BLaER1 (cell line): Measurements from ENCODE around the gene RHAG.

Source experiments
- H3K27ac ChIP-seq: shearing (Covaris generic); formaldehyde crosslinking; 2 replicates; pipeline ENCODE4 v1.8.1; 2022
- H3K27me3 ChIP-seq: shearing (Covaris generic); formaldehyde crosslinking; 2 replicates; pipeline ENCODE4 v1.8.1; 2022
- H3K36me3 ChIP-seq: shearing (Covaris generic); formaldehyde crosslinking; 2 replicates; pipeline ENCODE4 v1.8.1; 2022
- H3K4me1 ChIP-seq: shearing (Covaris generic); formaldehyde crosslinking; 2 replicates; pipeline ENCODE4 v1.8.1; 2022
- H3K4me2 ChIP-seq: shearing (Covaris generic); formaldehyde crosslinking; 2 replicates; pipeline ENCODE4 v1.8.1; 2022
- H3K4me3 ChIP-seq: shearing (Covaris generic); formaldehyde crosslinking; 2 replicates; pipeline ENCODE4 v1.8.1; 2022
- H3K9ac ChIP-seq: shearing (Covaris generic); formaldehyde crosslinking; 2 replicates; pipeline ENCODE4 v1.8.1; 2022
- H3K9me3 ChIP-seq: shearing (Covaris generic); formaldehyde crosslinking; 2 replicates; pipeline ENCODE4 v1.8.1; 2022
- H4K20me1 ChIP-seq: shearing (Covaris generic); formaldehyde crosslinking; 2 replicates; pipeline ENCODE4 v1.8.1; 2022
- Cebpa-rat ChIP-seq: shearing (Covaris generic); IDR thresholded peaks from 2 replicates; pipeline ENCODE4 v1.8.1; 2022

The RHAG gene

DNA sequence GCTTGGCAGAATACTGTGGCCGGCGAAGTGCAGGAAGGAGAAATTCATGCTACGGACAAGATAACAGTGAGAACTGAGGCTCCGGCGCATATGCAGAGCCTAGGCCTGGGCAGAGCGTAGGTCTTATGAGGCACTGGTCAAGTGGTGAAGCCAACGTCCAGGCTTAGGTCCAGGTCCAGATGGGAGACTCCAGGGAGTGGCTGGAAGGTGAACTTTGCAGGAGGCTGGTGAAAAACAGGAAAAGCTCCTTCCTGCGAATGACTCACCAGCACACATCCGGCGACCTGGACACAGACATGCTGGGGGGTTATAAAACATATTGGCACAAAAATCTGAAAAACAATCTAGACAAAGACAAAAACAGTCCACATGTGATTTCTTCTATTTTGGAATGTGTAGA is 70.8 kb downstream of the RHAG start:
- no peak overlapping the region for H3K9ac ChIP-seq
- no peak overlapping the region for H3K27ac ChIP-seq
- no peak overlapping the region for H3K4me3 ChIP-seq
- no peaks in the 10 kb centered on the region for H4K20me1 ChIP-seq
- no peaks in the 10 kb centered on the region for H3K9me3 ChIP-seq
- no peak overlapping the region for H3K4me2 ChIP-seq
- no peaks in the 10 kb centered on the region for H3K27me3 ChIP-seq
- no peak for TF ChIP-seq Cebpa-rat
- no peaks in the 10 kb centered on the region for H3K4me1 ChIP-seq
- H3K36me3 ChIP-seq: no peaks in the 10 kb centered on the region

- Histone ChIP-seq H3K4me3 (no peak overlapping the region), H3K9me3 (no peaks in the 10 kb centered on the region), H3K4me1 (no peaks in the 10 kb centered on the region), H3K9ac (no peak overlapping the region), H3K27ac (no peak overlapping the region), H4K20me1 (no peaks in the 10 kb centered on the region), H3K4me2 (no peak overlapping the region), H3K36me3 (no peaks in the 10 kb centered on the region), H3K27me3 (no peaks in the 10 kb centered on the region)
- TF ChIP-seq Cebpa-rat: no peak
Measured at GRCh38 chr6:49565261-49565660, 71.4 kb downstream of the RHAG start.

GRCh38 chr6:49564552-49564951 is 72.1 kb downstream of the RHAG start:
- no peaks in the 10 kb centered on the region for H4K20me1 ChIP-seq
- H3K9me3 ChIP-seq: no peaks in the 10 kb centered on the region
- no peak overlapping the region for H3K9ac ChIP-seq
- no peak overlapping the region for H3K27ac ChIP-seq
- no peak for TF ChIP-seq Cebpa-rat
- H3K36me3 ChIP-seq: no peaks in the 10 kb centered on the region
- H3K4me3 ChIP-seq: no peak overlapping the region
- H3K27me3 ChIP-seq: no peaks in the 10 kb centered on the region
- no peak overlapping the region for H3K4me2 ChIP-seq
- no peaks in the 10 kb centered on the region for H3K4me1 ChIP-seq

GRCh38 chr6:49563006-49563886 is 73.4 kb downstream of the RHAG start:
- Histone ChIP-seq H3K27me3 (no peaks in the 10 kb centered on the region), H3K27ac (no peak overlapping the region), H3K4me1 (no peaks in the 10 kb centered on the region), H3K36me3 (no peaks in the 10 kb centered on the region), H4K20me1 (no peaks in the 10 kb centered on the region), H3K4me2 (no peak overlapping the region), H3K4me3 (no peak overlapping the region), H3K9ac (no peak overlapping the region), H3K9me3 (no peaks in the 10 kb centered on the region)
- no peak for TF ChIP-seq Cebpa-rat

DNA sequence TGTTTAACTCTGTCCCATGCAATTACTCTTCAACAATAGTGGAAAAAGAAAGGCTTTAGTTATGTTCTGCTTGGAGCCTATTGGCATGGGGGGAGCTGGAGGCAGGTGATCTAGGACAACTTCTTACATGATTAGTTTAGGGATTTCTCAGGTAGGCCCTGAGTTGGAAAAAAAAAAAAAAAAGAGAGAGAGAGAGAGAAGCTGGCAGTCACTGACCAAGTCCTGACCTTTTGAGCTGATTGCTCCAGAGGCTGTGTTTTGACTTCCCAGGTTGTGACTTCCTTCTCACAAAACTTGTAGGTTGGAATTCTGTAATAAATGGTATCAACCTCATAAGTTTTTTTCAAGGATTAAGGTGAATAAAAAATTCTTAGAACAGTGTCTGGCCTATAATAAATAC is 78.4 kb downstream of the RHAG start:
- Histone ChIP-seq H3K4me2 (no peak overlapping the region), H3K27me3 (no peaks in the 10 kb centered on the region), H3K36me3 (no peaks in the 10 kb centered on the region), H3K9me3 (no peaks in the 10 kb centered on the region), H4K20me1 (no peaks in the 10 kb centered on the region), H3K27ac (no peak overlapping the region), H3K4me3 (no peak overlapping the region), H3K4me1 (no peaks in the 10 kb centered on the region), H3K9ac (no peak overlapping the region)
- no peak for TF ChIP-seq Cebpa-rat

GRCh38 chr6:49557177-49557576 is 79.5 kb downstream of the RHAG start:
- no peaks in the 10 kb centered on the region for H3K9me3 ChIP-seq
- H3K4me1 ChIP-seq: no peaks in the 10 kb centered on the region
- H4K20me1 ChIP-seq: no peaks in the 10 kb centered on the region
- H3K4me3 ChIP-seq: no peak overlapping the region
- no peak overlapping the region for H3K27ac ChIP-seq
- H3K9ac ChIP-seq: no peak overlapping the region
- TF ChIP-seq Cebpa-rat: no peak
- no peaks in the 10 kb centered on the region for H3K27me3 ChIP-seq
- no peaks in the 10 kb centered on the region for H3K36me3 ChIP-seq
- no peak overlapping the region for H3K4me2 ChIP-seq

GRCh38 chr6:49556429-49556837 is 80.2 kb downstream of the RHAG start:
- H3K4me2 ChIP-seq: no peak overlapping the region

DNA sequence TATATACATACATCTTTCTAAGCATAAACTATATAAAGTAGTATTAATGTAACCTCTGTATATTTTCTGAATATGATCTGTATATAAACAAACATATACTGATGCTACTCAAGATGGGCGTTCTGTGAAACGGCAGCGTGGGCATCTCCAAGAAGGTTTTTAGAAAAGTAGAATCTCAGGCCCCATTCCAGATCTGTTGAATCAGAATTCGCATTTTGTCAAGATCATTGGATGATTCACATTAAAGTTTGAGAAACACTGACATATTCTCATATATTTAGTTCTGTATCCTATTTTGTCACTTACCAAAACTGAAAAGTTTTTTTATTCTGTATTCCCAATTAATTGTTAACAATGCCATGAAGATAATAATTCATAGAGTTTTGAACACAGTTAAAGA is 80.7 kb downstream of the RHAG start:
- Histone ChIP-seq H3K4me2 (no peak overlapping the region), H3K9me3 (peaks cover 3% of the 10 kb centered on the region), H3K4me3 (no peak overlapping the region), H3K27ac (no peak overlapping the region), H3K27me3 (no peaks in the 10 kb centered on the region), H3K9ac (no peak overlapping the region), H3K4me1 (no peaks in the 10 kb centered on the region), H4K20me1 (no peaks in the 10 kb centered on the region), H3K36me3 (no peaks in the 10 kb centered on the region)
- no peak for TF ChIP-seq Cebpa-rat

More at GRCh38 chr6:49556429-49556837, 80.2 kb downstream of the RHAG start:
- Histone ChIP-seq H3K27ac (no peak overlapping the region), H3K9ac (no peak overlapping the region), H4K20me1 (no peaks in the 10 kb centered on the region), H3K4me1 (no peaks in the 10 kb centered on the region), H3K4me3 (no peak overlapping the region), H3K36me3 (no peaks in the 10 kb centered on the region), H3K27me3 (no peaks in the 10 kb centered on the region), H3K9me3 (no peaks in the 10 kb centered on the region)
- TF ChIP-seq Cebpa-rat: no peak
